Measurements from ENCODE around the gene GGCT.
A peak's percentile ranks its signal among the peaks of the same experiment; 100 is the strongest.
"Not testable (repeated sequence)": the region's sequence is repeated elsewhere in the genome, so short reads cannot be mapped to it uniquely, and the experiment has no call there.

The GGCT gene

DNA sequence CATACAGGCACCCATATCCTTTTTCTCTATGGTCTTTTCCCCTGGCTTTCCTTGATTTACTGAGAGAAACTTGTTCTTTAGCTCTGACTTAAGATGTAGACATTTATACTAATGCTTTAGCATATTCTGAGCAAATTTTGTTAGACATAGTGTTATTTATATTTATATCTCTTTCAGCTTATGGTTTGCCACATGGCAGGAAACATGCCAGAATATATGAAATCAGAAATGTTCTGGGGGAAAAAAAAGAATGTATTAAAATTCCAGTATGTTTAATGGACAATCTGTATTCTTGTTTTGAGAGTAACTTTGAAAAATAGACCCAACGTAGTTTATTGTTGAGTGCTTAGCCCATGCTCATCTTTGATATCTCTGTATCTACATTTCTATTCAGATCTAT lies 10.1 kb upstream of the GGCT start:
- DNase-seq: no peak

DNA sequence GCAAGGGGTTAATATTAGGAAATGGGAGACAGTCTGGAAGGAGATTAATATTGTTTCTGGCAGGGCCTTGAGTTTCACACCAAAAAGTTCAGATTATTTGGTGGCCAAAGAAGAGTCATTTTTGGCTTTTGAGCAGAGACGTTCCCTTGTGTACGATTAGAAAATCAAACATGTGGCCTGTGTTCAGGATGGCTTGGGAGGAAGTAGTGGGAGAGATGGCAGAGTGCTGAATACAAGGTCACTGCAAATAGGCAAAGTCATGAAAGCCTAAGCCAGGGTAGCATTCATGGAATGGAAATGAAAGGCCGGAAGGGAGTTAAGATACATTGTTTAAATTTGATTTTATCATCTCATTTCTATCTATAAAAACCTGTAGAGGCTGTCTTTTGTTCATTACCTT lies 9.5 kb upstream of the GGCT start:
- no peak for DNase-seq

DNA sequence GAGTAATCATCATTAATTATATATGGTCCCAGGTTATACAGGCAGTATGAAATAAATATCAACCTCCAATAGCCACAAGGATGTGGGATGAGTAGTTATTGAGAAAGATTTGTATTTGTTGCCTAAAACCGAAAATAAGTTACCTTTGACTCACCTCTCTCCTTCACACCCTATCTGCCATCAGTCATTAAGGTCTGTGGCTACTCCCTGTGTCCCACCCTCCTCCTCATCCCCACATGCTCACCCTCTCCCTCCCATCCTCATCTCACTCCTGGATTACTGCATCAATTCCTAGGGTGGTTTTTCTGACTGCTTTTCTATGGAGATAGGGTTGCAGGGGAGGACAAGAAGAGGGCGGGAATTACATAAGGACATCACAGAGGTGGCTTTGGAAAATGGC lies 9.1 kb upstream of the GGCT start:
- no peak for DNase-seq

DNA sequence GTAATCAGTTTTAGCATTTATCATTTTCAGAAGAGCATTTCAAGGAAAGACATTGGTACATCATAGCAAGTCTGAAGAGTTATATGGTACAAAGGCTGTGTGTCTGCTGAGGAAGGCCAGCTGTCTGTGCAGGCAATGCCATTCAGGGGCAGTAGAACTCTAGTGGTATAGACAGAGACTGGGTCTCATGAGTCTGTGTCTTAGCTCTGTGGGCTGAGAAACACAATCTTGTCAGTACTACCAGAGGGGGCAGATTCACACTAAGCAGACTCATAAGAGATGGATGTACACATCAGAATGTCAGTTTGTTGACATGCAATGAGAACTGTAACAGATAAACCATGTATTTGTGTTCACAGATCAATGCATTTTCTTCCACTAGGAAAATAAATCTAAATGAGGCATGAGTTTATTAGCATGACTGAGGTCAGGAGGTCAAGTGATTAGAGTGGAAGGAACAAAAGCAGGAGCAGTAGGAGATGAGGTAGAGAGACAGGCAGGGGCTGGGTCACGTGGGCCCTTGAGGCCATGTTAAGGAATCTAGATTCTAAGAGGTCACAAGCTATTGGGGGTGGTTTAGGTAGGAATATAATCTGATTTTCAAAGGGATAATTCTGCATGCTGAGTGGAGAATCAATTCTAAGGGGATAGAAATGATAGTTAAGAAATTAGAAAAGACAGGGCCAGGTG lies 7.5 kb upstream of the GGCT start:
- DNase-seq: no peak

DNA sequence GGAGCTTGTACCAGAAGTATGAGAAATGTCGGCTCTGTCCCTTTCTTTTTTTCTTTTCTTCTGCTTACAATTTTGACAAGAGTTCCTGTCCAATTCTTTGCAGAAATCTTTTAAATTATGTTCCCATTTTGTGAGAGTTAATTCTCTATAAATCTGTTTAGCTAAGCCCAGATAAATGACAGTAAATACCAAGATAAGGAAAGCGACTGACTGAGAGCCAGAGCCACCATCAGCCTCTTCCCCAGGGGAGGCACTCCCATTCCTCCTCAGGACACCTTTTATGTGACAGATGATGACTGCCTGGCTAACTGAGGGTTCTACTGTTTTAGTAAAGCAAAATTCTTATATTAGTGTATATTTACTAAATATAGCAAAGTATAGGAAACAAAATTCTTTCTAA lies 6.9 kb upstream of the GGCT start:
- DNase-seq: no peak

DNA sequence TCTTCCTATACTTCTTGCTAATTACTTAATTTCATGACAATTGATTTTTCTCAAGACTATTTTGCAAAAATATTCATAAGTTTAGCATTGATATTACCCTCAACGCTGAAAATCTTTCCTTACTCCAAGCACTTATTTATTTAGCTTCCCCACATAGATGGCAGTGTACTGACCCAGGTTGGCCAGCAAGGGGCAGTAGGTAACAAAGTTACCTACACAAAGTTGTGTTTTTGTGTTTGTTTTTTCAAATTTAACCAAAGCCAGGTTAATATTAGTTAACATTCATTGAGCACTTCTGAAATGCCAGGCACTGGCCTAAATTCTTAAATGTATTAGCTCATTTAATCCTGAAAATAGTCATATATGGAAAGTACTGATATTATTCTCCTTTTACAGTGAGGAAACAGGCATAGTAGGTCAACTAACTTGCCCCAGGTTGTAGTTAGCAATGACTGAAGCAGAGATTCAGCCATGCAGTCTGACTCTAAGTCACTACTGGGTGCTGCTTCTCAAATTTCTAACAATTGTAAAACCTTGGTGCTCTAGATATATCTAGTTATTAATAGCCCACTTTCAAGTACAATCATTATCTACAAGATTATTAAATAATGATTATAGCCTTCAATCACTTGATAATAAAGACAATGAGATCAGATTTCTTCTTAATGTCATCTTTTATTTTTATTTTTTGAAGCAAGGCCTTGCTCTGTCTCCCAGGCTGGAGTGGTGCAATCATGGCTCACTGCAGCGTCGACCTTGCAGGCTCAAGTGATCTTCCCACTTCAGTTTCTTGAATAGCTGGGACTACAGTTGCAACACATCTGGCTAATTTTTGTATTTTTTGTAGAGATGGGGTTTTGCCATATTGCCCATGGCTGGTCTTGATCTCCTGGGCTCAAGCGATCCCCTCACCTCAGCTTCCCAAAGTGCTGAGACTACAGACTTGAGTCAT lies 5.8 kb upstream of the GGCT start:
- DNase-seq: peak in 1 of 2 experiments; percentile 20

DNA sequence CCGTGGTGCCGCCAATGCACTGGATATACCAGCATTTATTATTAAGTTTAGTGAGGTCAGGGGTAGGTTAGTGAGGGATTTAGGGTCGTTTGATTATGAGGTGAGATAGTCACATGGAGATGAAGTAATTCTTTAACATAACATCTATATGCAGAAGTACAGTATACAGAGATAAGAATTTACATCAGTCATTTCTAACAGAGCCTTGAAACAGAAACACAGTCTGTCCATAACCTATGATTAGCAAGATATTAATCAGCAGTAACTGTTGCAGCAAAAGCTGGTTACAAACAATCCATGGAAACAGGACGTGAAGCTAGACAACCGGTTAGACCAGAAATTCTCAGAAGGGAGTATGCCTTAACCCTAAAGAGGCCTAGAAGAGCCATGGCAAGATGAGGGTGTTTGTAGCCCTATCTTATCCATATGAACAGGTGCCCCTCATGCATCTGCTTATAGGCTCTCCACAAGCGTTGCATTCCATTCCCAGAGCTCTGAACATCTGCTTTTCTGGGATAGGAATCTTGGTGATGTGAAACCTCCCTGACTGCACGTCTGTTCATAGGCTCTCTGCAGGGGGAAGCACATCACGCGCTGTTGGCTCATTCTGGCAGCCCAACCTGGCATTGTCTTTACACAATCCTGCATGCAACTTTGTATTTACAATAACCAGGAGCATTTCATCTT lies 4.7 kb upstream of the GGCT start:
- not testable (repeated sequence) for DNase-seq

DNA sequence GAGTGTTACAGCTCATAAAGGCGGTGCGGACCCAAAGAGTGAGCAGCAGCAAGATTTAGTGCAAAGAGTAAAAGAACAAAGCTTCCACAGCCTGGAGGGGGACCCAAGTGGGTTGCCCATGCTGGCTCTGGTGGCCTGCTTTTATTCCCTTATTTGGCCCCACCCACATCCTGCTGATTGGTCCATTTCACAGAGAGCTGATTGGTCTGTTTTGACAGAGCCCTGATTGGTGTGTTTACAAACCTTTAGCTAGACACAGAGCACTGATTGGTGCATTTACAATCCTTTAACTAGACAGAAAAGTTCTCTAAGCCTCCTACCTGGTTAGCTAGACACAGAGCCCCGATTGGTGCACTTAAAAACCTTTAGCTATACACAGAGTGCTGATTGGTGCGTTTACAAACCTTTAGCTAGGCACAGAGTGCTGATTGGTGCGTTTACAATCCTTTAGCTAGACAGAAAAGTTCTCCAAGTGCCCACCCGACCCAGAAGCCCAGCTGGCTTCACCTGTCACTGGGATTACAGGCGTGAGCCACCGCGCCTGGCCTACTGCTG lies 2.8 kb upstream of the GGCT start:
- DNase-seq: not testable (repeated sequence)

DNA sequence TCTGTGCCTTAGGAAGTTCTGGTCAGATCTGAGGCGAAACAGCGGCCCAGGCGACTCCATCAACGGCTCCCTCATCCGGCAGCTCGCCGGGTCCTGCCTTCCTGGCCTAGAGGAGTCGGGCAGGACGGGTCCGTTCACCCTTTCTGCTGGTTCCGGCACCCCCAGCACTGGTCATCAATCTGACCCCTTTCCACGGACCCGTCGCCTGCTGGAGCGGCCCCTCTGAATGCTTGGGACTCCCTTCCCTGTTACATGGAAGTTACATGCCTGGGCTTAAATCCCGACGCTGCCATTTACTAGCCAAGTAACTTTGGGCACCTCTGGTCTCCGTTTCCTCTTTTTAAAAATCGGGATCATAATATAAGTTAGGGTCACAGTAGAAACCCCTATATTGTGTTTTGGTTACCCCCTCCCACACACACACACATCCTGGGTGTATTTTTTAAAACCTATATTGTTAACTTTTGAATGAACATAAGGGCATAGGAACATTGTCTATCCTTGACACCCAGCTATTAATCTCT lies 607 bp upstream of the GGCT start:
- no peak for DNase-seq

DNA sequence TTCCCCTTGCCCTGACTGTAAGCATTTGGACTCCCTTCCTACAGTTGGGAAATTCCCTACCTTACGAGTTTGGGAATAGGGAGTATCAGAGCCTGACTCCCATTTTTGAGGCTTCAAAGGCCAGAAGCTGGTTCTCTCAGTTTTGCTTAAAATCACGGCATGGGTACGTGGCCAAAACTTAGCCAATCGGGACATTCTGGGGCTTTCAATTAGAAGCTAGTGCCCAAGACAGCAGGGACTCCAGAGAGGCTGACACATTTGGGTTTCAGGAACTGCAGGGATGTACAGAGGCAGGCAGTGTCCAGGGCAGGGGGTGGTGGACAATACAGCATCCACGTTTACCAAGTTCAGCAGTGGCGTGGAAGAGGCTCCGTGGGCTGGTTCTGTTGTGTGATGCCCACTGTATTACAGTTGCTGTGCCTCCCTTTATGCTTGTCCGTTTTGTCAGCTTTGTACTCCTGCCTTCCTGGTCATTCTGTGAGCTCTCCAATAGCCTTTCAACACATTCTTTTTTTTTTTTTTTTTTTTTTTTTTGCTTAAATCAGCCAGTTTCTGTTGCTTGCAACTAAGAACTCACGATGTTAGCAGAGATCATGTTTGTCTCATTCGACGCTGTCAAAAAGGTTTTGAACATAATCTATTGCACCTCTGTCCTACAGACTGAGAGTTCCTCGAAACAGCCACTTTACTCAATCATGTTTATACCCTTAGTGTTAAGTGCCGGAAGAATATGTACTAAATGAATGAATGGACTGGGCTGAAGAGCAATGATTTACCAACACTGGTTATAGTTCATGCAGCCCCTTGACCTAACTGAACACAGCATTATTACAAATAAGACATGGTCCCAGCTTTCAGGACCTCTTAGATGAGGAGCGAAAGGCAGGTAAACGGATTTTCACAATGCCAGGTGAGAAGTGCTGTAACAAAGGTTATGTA lies 1.1 kb downstream of the GGCT start:
- DNase-seq: no peak

DNA sequence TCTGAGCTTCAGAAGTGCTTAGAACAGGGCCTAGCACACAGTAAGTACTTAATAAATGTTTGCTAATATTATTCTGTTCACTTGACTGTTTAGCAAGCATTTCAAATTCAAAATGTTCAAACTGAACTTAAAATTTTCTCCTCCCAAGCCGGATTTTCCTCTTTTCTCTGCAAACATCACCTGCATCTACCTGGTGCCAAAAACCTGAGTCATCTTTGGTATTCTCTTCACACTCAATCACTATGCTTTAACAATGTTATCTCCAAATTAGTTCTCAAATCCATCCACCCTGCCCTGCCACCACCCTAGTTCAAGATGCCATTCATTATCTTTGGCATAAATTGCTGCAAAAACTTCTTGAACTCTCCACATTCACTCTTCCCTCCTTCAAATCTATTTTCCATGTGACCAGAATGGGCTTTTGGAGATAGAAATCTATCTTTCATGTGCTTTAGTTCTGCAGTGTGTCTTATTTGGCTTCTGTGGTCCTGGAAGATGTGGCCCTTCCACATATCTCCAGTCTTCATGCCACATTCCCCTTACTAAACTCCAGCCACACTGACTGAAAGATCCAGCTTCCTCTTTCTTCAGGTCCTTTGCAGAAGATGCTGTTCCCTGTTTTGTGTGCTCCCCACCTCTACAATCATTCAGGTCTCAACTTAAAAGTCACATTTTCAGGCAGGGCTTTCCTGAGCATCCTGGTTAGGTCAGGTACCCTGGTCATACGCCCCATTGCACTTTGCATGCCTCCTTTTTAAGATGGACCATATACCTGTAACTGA lies 2.0 kb downstream of the GGCT start:
- no peak for DNase-seq

DNA sequence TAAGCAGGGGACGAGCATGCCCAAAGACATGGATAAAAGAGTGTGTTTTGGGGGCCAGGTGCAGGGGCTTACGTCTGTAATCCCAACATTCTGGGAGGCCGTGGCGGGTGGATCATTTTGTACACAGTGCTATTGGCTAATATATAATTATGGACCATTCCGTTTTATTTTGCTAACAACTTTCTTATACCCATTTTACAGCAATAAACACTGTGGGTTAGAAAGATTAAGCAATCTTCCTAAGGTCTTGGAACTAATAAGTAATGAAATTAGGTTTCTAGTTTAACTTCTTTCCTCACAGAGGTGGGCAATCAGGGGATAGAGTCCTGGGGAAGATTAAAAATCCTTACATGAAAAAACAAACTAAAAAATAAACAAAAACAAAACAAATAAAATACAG lies 3.4 kb downstream of the GGCT start:
- no peak for DNase-seq

DNA sequence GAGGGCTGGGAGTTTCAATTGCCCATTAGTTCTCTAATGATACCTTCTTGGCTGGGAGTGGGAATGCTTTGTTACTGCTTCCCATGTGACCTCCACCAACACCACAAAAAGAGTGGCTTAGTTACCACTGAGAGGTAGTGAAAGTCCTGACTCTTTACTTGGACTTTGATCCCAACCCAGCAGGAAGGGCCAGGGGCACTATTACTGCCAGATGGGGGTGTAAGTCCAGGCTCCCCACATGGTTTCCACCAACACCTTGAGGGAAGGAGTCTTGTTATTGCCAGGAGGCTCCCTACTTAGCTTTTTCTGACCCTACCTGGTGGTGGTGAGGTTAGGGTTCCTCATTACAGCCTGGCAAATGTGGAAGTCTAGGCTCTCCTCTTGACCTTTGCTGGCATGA lies 11.4 kb downstream of the GGCT start:
- DNase-seq: no peak

DNA sequence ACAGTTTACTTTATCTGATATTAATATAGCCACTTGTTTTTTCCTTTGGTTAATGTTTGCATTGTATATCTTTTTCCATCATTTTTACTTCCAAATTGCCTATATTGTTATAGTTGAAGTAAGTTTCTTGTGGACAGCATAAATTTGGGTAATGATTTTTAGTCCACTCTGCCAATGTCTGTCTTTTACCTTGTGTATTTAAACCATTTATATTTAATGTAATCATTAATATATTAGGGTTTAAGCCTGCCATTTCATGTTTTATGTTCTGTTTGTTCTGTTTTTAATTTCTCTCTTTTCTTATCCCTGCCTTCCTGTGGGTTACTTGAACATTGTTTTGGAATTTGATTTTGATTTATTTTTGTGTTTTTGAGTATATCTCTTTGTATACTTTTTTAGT lies 13.2 kb downstream of the GGCT start:
- no peak for DNase-seq

DNA sequence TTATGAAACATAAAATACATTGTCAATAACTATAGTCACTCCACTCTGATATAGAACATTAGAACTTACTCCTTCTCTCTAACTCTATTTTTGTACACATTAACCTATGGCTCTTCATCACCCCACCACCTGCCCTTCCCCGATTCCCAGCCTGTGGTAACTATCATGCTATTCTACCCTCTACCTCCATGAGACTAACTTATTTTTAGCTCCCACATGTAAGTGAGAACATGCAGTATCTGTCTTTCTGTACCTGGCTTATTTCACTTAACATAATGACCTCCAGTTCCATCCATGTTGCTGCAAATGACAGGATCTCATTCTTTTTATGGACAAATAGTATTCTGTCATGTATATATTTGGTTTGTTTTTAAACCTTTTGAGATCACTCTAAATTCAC lies 17.3 kb downstream of the GGCT start:
- no peak for DNase-seq

DNA sequence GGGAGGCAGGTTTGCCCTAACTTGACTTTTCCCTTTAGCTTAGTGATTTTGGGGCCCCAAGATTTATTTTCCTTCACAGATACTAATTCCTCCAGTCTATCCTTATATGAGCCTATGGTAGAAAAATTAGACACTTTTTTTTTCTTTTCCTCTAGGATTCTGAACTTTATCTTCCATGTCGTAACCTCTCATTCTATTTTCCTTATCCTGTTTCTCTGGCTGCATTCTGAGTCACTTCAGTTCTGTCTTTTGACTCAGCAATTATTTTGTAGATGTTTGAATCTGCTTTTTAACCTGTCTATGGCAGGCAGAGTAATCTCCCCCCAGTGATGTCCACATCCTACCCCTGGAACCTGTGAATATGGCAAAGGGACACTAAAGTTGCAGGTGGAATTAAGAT lies 19.0 kb downstream of the GGCT start:
- DNase-seq: no peak

DNA sequence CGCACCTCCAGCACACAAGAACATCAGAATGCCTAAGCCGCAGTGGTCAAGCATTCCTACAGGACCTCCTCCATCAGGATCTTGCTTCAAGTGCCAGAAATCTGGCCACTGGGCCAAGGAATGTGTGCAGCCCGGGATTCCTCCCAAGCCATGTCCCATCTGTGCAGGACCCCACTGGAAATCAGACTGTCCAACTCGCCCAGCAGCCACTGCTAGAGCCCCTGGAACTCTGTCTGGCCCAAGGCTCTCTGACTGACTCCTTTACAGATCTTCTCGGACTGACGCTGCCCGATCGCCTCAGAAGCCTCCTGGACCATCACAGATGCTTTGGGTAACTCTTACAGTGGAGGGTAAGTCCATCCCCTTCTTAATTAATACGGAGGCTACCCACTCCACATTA lies 23.2 kb downstream of the GGCT start:
- DNase-seq: not testable (repeated sequence)

DNA sequence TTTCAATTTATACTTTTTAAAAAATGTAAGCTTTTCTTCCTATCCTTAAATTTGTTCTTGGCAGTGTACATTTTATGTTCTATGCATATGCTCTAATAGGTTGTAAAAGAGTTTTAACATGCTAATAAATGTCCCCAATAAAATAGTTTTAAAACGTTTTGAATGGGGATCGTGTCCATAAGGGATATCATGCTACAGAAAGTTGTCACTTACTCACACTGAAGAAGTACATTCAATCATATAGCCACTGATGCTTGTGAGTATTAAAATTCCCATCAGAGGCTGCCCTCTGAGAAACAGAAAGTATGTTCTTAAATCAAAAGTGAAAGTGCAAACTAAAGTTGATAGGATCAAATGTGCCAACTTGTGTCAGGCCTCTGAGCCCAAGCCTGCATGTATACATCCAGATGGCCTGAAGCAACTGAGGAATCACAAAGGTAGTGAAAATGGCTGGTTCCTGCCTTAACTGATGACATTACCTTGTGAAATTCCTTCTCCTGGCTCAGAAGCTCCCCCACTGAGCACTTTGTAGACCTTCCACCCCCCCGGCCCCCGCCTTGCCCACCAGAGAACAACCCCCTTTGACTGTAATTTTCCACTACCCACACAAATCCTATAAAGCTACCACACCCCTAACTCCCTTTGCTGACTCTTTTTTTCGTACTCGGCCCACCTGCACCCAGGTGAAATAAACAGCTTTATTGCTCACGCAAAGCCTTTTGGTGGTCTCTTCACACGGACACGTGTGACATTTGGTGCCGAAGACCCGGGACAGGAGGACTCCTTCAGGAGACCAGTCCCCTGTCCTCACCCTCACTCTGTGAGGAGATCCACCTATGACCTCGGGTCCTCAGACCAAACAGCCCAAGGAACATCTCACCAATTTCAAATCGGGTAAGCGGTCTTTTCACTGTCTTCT lies 25.2 kb downstream of the GGCT start:
- peak; percentile 5 to 38 for DNase-seq

DNA sequence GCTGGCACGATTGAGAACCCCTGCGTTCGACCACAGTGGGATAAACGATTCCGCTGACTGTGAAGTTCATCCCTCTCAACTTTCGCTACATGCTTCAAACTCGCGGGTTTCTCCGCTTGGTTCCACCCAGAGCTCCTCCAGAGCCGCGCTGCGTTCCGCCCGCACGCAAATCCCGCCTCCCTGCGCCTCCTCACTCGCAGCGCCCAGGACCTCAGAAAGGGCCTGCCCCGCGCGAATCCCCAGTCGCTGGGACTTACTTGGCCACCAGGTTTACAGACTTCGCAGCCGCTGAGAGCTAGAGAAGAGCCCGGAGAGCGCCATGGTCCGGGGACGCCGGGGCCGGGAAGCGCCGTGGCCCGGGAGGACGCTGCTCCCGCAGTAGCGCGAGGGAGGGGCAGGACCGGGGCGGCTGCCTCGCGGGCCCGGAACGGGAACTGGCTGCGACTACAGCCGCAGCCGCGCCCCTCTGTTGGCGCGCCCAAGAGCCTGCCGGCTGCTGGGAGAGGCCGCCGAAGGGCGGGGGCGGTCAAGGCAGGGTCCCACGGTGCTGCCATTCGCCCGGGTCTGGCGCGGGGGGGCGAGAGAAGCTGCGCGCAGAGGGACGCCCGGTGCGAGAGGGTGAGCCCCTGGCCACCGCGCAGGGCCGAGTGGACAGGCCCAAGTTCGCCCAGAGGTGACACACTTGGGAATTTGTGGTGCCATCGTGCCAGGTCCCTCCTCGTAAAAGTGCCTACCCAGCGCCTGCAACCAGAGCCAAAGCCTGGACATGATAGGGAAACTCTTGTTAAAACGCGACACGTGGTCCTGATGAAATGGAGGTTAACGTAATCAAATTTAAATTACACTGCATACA lies 26.1 kb downstream of the GGCT start, which contains the start of gene NOD1:
NOD1 (minus strand) TSS at position 436 of the 853 bp plus-strand sequence. CDS start 21,863 bp downstream, outside the sequence.
- DNase-seq: peak; percentile 62
